ENCODE data around the gene GNB1L. TPM values are rescaled to one million over a fixed set of nuclear protein-coding genes. Genes with fewer than 3 reads are reported as not detected.
A peak's percentile ranks its signal among the peaks of the same experiment; 100 is the strongest.

The GNB1L gene
- total and polyA plus RNA-seq, 9 of the 15 experiments (the other 6 are each of a cell fraction or from before 2014, with no cell fraction given): 0.56 to 50.5 (median 10.2) TPM

- TF ChIP-seq CSDE1 (IDR thresholded peaks at IDR 0.05) (no peak), ZKSCAN8 (CRISPR knock-in tag; IDR thresholded peaks at IDR 0.05) (no peak), NR2C1 (IDR thresholded peaks at IDR 0.05) (no peak), NR2C1 (tag; IDR thresholded peaks at IDR 0.05) (no peak), IFI16 (CRISPR knock-in tag; IDR thresholded peaks at IDR 0.05) (no peak), CLOCK (CRISPR knock-in tag; IDR thresholded peaks at IDR 0.05; ENCODE audit: borderline replicate concordance) (no peak), HLTF (IDR thresholded peaks at IDR 0.05) (no peak), ZNF316 (IDR thresholded peaks at IDR 0.05) (no peak), ZNF212 (CRISPR knock-in tag; IDR thresholded peaks at IDR 0.05) (no peak), RBFOX2 (IDR thresholded peaks at IDR 0.05; ENCODE audit: low read depth, low read length) (peak; percentile 15; the same call in 1 of the 2 replicates), ZBTB7A (IDR thresholded peaks at IDR 0.05; ENCODE audit: borderline replicate concordance, control insufficient read depth, low read depth, low read length) (no peak), ASH1L (IDR thresholded peaks at IDR 0.05; ENCODE audit: borderline replicate concordance, low read depth, partially characterized antibody) (no peak), POLR2G (IDR thresholded peaks at IDR 0.05; ENCODE audit: low read depth, low read length) (peak; percentile 67), ZNF77 (CRISPR knock-in tag; IDR thresholded peaks at IDR 0.05) (0 out of 2 replicates have a peak, but pooled peaks have one; percentile 49), SMAD1 (IDR thresholded peaks at IDR 0.05; ENCODE audit: low read depth, low read length, partially characterized antibody) (no peak), PML (IDR thresholded peaks at IDR 0.05; ENCODE audit: low read length) (no peak), SOX6 (IDR thresholded peaks at IDR 0.05) (no peak), ZNF79 (CRISPR knock-in tag; IDR thresholded peaks at IDR 0.05; ENCODE audit: low read depth) (no peak)
- TF ChIP-seq, protein P1, sequence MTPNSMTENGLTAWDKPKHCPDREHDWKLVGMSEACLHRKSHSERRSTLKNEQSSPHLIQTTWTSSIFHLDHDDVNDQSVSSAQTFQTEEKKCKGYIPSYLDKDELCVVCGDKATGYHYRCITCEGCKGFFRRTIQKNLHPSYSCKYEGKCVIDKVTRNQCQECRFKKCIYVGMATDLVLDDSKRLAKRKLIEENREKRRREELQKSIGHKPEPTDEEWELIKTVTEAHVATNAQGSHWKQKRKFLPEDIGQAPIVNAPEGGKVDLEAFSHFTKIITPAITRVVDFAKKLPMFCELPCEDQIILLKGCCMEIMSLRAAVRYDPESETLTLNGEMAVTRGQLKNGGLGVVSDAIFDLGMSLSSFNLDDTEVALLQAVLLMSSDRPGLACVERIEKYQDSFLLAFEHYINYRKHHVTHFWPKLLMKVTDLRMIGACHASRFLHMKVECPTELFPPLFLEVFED (CRISPR knock-in tag; conservative IDR thresholded peaks at IDR 0.05): no peak
- TF ChIP-seq, protein P2, sequence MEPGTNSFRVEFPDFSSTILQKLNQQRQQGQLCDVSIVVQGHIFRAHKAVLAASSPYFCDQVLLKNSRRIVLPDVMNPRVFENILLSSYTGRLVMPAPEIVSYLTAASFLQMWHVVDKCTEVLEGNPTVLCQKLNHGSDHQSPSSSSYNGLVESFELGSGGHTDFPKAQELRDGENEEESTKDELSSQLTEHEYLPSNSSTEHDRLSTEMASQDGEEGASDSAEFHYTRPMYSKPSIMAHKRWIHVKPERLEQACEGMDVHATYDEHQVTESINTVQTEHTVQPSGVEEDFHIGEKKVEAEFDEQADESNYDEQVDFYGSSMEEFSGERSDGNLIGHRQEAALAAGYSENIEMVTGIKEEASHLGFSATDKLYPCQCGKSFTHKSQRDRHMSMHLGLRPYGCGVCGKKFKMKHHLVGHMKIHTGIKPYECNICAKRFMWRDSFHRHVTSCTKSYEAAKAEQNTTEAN (CRISPR knock-in tag; IDR thresholded peaks at IDR 0.05): no peak
- TF ChIP-seq, protein P3, sequence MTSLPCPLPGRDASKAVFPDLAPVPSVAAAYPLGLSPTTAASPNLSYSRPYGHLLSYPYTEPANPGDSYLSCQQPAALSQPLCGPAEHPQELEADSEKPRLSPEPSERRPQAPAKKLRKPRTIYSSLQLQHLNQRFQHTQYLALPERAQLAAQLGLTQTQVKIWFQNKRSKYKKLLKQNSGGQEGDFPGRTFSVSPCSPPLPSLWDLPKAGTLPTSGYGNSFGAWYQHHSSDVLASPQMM (CRISPR knock-in tag; IDR thresholded peaks at IDR 0.05): no peak
Measured at GRCh38 chr22:19877626-19878339, 23.1 kb upstream of the GNB1L start (continued).
